Measurements from ENCODE around the gene FAM81A.

The FAM81A gene

DNA sequence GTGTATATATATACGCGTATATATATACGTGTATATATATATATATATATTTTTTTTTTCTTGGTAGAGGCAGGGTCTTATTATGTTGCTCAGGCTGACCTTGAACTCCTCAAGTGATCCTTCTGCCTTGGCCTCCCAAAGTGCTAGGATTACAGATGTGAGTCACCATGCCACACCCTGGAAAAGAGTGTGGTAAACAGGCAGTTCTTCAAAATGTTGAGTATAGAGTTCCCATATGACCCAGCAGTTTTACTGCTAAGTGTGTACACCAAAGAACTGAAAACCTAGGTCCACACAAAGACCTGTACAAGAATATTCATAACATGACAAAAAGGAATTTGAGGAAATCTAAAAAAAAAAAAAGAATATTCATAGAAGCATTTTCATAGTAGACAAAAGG, 101.8 kb downstream of the FAM81A start:
- no peak for DNase-seq (ENCODE audit: low read depth in 1 of 2, low spot score in 1 of 2)

DNA sequence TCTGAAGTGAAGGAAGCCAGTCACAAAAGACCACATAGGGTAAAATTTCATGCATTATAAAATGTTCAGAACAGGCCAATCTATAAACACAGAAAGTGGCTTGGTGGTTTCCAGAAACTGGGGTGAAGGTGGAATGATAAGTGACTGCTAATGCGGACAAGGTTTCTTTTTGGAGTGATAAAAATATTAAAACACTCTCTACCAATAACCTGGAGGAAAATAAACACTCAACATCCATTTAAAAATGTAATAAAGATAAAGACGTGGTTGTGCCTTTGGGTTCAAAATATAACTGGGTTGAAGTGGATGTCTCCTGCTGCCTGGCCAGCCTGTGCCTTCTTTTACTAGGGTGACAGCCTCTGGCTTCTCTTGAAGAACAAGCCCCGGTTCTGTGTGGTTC, 102.7 kb downstream of the FAM81A start:
- no peak for DNase-seq (ENCODE audit: low read depth in 1 of 2, low spot score in 1 of 2)

DNA sequence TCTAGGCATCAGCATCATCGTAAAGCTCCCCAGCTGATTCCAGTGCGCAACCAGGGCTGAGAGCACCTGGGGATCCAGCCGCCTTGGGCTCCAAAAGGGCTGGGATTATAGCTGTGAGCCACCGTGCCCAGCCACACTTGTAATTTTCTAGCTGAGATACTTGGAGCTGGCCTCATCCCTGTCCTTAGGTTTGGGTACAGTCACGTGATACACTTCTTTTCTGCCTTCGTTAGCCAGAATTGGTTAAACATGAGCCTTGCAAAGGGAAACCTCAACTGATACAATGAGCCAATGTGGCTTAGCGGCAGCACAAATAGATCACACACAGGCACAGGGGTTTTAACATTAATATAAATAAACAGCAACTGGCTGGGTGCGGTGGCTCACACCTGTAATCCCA, 103.8 kb downstream of the FAM81A start:
- no peak for DNase-seq (ENCODE audit: low read depth in 1 of 2, low spot score in 1 of 2)

DNA sequence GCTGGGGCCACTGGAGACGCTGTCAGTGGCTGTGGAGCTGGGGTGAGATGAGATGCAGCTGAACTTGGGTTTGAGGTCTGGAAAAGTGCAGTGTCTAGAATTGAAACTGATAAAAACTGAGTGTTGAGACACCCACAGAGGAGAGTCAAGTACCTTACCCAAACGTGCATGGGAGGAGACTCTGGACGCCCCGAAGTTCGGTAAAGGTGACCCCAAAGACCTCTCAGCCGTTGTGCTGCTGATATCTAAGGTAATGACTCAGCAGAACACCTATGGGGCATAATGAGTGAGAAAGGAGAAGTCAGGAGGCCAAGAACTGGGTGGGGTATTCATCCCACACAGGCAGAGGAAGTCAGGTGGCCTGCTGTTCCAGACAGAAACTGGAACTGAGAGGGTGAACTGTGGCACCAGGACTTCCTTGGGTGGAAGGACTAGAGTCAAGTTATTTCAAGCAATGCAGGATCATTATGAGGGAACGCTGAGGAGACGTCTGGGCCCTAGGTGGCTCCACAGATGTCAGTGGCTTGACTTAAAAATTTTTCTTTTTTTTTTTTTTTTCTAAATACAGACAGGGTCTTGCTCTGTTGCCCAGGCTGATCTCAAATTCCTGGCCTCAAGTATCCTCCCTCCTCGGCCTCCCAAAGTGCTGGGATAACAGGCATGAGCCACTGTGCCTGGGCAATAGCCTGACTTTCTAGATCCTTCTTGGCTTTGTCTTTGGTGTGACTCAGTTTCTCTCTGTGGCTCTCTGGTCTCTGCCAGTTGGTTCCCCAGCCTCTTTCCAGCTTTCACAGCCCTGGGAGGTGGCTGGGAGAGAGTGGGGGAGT, 105.9 kb downstream of the FAM81A start:
- no peak for DNase-seq (ENCODE audit: low read depth in 1 of 2, low spot score in 1 of 2)

DNA sequence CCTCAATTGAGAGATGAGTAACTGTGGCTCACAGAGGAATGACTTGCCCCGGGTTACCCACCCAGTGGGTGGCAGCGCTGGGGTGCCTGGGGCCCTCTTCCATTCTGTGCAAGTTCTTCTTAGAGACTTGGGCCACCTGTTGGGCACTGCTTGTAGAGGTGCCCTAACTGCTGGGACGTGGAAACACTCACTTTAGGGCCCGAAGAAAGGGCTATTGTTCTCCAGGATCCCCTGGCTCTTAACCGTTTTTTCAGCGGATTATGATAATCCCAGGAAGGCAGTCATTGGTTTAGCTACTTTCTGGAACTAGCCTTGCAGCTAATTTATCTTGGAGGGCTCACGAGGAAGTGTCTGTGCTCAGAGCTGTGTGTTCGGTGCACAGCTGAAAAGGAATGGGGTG, 107.6 kb downstream of the FAM81A start:
- DNase-seq (ENCODE audit: low read depth in 1 of 2, low spot score in 1 of 2): no peak

DNA sequence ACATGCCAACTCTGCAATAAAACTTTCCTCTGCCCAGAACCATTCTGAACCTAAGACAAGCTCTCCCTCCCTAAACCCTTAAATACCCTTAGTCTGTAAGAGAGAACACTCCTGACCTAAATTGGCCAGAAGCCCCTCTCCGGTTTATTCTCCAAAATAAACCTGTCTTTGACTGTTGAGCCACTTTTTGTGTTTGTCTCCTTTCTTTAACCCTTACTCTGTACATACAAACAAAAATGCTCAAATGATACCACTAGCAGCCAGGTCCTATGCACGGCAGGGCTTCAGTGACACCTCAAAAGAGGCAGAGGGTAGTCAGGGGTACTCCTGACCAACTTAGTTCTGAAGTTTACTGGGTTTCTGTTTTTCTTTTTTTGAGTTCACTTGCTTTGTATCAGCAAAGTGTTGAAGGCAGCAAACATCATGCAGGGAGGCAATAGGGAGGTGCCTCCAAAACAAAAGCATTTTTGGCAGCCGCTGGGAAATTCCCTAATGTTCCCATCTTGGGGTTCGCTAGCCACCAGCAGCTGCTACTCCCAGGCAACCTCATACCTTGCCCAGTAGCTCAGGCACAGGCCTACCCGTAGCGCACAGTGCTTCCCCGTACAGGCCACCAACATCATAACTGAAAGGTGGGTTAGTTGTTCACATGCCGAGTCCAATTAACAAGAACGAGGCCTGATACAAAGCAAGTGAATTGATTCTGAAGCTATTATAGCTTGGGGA, 110.7 kb downstream of the FAM81A start:
- no peak for DNase-seq (ENCODE audit: low read depth in 1 of 2, low spot score in 1 of 2)

DNA sequence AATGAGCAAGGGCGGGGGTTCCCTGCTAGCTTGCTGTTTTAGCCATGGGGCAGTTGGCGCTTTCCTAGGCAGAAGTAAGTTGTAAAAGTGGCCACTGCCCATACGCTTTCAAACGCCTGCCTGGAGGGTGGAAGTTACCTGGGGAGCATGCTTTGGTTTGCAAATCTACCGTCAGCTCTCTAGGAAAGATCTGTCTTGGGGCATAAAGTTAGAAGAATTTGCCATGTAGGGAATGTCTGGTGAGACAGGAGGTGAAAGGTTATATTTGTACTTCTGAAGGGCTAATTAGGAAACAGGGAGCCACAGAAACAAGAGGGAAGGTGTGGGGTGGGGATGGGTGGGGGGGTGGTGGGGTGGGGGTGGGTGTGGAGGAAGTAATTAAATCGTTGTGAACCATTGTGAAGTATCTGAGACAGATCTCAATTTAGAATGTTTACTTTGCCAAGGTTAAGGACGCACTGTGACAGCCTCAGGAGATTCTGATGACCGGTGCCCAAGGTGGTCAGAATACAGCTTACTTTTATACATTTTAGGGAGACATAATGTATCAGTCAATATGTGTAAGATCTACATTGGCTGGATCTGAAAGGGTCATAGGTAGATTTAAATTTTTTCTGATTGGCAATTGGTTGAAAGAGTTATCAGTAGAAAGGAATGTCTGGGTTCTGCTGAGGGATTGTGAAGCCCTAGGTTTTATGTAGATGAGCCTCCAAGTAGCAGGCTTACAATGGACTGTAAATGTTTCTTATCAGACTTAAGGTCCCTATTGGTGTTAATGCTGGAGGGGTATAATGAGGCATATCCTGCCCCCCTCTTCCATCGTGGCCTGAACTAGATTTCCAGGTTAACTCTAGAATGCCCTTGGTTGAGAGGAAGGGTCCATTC, 111.6 kb downstream of the FAM81A start:
- no peak for DNase-seq (ENCODE audit: low read depth in 1 of 2, low spot score in 1 of 2)

- no peak for DNase-seq (ENCODE audit: low read depth in 1 of 2, low spot score in 1 of 2)
These were observed 112.5 kb downstream of the FAM81A start for GRCh38 chr15:59550530-59550929.

DNA sequence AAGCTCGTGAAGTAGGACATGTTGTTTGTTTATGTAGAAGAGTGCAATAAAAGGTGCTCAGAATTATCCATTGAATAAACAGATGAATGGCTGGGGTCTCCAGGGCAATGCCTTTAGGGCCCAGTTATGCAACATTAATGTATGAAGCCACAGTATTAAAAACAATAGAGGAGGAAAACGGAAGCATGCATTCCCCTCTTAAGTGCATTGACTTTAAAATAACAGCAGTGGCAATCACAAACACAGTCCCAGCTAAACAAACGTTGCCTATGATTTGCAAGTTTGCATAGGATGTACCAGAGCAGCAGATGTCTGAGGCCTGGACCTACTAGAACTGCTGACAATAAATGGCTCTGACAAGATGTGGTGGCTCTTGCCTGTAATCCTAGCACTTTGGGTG, 113.0 kb downstream of the FAM81A start:
- no peak for DNase-seq (ENCODE audit: low read depth in 1 of 2, low spot score in 1 of 2)

DNA sequence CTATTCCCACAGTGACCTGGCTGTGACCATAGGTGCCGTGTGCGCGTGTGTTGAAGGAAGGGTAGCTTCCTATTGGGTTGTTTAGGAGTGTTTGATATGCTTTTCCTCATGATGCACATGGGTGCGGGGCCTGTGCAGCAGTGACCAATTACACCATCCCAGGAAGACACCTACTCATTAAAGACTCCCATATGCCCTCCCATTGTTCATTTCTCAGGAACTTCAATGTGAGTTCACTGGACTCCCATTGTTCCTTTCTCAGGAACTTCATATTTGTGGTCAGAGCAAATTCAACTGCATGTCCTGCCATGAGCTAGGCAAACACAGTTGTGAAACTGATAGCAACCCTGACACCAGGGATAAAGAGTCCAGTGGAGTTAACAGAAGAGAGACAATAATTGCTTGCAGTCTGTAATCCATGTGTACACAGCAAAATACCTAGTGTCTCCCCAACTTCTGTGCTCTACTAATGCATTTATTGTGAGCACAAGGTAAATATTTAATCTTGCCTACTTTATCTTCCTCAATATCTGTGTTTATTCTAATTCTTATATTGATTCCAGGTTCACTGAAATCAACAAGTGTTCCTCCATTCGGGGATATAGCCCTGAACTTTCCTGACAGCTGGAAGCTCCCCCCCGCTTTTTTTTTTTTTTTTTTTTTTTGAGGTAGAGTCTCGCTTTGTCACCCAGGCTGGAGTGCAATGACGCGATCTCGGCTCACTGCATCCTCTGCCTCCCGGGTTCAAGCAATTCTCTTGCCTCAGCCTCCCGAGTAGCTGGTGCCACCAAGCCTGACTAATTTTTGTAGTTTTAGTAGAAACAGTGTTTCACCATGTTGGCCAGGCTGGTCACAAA, 116.1 kb downstream of the FAM81A start:
- no peak for DNase-seq (ENCODE audit: low read depth in 1 of 2, low spot score in 1 of 2)

GRCh38 chr15:59555696-59556095, 117.7 kb downstream of the FAM81A start:
- no peak for DNase-seq (ENCODE audit: low read depth in 1 of 2, low spot score in 1 of 2)

DNA sequence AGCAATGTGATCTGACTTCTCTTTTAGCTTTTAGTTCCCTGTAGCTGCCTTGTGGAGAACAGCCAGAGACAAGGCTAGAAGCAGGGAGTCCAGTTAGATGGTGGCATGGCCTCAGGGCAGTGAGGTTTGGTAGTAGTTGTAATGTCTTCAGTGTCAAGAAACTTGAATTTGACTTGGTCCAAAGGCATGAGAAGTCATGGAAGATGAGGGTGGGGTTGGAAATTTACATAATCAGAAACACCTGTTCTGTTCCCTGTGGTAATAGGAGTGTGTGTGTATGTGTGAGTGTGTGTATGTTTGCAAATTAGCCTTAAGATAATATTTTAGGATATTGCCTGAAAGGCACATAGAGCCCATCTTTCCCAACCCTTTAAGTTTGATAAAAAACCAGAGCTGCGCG, 118.4 kb downstream of the FAM81A start:
- DNase-seq (ENCODE audit: low read depth in 1 of 2, low spot score in 1 of 2): no peak

DNA sequence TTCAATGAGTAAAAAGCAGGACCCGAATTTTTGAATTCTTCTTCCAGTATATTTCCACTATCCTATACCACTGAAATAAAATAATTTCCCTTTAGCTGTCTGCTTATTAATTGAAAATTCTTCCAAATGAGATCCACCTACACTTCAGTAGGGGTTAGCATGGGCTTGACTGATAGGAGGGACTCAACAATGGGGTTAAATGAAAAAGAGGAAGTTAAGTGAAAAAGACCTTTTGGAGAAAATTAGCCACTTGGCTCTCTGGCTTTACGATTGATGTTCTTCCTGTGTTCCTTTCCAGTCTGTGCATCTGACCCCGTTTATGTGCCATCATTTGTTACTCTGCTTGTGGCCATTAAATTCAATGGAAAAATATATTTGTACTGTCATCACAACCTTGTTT, 119.6 kb downstream of the FAM81A start:
- DNase-seq (ENCODE audit: low read depth in 1 of 2, low spot score in 1 of 2): no peak

GRCh38 chr15:59558851-59559250, 120.9 kb downstream of the FAM81A start:
- DNase-seq (ENCODE audit: low read depth in 1 of 2, low spot score in 1 of 2): no peak

DNA sequence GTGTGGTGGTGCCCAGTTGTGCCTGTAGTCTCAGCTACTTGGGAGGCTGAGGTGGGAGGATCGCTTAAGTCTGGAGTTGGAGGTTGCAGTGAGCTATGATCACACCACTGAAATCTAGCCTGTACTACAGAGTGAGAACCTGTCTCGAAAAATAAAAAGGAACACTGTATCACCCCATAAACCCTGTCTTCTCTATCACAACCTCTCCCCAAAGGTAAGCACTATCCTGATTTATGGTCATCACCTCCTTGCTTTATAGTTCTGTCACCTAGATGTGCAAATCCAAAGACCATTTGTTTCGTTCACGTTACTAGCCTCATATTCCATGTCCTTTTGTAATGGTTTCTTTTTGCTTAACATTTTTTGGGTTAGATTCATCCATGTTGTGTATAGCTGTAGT, 123.6 kb downstream of the FAM81A start:
- no peak for DNase-seq (ENCODE audit: low read depth in 1 of 2, low spot score in 1 of 2)

DNA sequence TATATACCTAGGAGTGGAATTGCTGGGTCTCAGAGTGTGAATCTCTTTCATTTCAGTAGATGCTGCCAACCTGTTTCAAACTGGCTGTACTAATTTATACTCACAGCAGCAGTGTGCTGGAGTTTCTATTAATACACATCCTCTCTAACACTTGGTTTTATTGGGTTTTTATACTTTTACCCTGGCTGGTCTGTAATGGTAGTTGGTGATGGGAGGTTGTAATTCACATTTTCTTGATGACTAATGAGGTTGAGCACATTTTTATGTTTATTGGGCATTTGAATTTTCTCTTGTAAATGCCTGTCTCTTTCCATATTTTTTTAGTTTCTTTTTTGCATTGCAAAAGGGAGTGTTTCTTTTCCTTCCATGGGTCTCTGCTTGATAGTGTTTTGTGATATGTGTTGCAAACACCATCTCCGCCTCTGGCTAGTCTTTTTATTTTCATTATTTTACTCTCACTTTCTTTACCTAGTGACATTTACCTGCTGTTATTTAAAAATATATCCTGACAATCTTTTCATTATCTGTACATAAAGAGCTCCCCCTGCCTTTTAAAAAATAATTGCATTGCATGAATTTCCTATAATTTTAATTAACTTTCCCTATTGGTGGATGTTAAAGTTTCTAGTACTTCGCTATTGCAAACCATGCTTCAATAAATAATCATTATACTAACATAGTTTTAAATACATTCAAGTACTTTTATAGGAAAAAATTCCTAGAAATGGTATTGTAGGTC, 124.6 kb downstream of the FAM81A start:
- no peak for DNase-seq (ENCODE audit: low read depth in 1 of 2, low spot score in 1 of 2)

GRCh38 chr15:59565299-59565698, 127.3 kb downstream of the FAM81A start:
- no peak for DNase-seq (ENCODE audit: low read depth in 1 of 2, low spot score in 1 of 2)

GRCh38 chr15:59567324-59567723, 129.3 kb downstream of the FAM81A start:
- DNase-seq (ENCODE audit: low read depth in 1 of 2, low spot score in 1 of 2): no peak

- DNase-seq (ENCODE audit: low read depth in 1 of 2, low spot score in 1 of 2): no peak
These were observed 131.5 kb downstream of the FAM81A start for GRCh38 chr15:59569477-59569876.

GRCh38 chr15:59570315-59570714, 132.3 kb downstream of the FAM81A start:
- no peak for DNase-seq (ENCODE audit: low read depth in 1 of 2, low spot score in 1 of 2)
